Measurements from ENCODE around the gene NAGLU. TPM values are rescaled to one million over a fixed set of nuclear protein-coding genes. Genes with fewer than 3 reads are reported as not detected.
"Not testable (repeated sequence)": the region's sequence is repeated elsewhere in the genome, so short reads cannot be mapped to it uniquely, and the experiment has no call there.

Gene NAGLU
- total RNA-seq, 1 donor from 2014 or later, result 36.3 TPM

DNA sequence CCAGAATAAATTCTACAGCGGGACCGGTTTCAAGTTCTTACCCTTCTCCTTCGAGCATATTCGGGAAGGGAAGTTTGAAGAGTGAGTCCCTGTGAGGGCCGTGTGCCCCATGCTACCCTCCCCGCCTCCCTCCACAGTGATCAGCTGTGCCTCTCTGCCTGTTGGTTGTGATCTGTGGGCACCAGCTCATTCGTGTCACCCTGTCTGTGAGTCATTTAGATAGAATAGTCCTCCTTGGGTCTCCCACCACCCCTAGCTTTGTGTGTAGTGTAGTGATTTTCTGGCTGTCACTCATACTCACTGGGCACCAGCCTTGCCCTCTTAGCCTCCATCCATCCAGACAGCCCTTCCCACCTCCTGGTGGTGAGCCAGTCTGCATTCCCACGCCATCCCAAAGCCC is 15.0 kb upstream of the NAGLU start:
- DNase-seq (ENCODE audit: low read depth in 2 of 2), result peak in 1 of 2 donors; percentile 32

DNA sequence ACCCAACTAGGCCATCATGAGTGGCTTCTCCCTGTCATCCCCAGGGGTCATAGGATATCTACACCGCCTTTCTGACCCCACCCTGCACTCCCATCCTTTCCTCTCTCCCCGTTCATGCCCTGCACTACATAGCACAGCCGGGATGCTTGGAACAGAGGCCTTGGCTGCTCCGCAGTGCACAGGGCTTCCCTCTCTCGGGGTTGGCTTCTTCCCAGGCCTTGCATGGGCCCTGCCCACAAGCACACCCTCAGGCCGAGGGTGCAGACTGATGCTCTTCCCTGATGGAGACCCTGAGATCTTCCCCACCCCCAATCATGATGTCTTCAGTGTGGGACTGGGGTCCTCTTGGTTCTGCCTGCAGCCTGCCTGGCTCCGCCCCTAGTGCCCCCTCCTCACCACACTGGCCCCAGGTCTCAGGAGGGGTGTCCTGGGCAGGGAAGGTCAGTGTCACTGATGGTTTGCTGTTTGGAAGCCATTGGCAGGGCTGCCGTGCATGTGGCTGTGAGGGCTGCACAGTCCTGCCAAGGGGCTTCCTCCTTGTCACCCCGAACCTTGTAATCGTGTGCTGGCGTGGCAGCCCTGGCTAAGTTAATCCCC is 14.3 kb upstream of the NAGLU start:
- DNase-seq (ENCODE audit: low read depth in 2 of 2), result no peak

DNA sequence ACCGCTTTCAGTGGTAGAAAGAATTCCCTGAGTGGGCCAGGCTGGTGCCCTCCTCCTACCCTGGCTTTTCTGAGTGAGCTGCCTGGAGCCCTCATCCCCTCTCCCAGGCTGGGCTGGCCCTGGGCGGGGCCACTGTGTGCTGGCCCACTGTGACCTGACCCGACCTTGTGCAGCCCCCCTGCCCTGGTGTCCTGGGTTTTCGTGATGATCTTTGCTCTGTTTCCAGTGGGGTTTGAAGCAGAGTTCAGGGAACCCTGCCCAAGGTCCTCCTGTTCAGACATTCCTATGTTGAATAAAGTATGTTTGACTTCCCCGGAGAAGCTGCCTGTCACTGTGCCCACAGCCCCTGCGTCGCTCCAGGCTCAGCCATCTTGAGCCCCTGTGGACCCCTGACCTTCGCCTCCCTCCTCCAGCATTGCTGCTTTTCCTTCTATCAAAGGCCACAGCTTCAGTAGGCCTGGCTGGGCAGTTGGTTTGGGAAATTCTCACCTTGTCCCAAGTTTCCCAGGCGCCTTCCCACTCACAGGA is 13.7 kb upstream of the NAGLU start:
- no peak for DNase-seq (ENCODE audit: low read depth in 2 of 2)

DNA sequence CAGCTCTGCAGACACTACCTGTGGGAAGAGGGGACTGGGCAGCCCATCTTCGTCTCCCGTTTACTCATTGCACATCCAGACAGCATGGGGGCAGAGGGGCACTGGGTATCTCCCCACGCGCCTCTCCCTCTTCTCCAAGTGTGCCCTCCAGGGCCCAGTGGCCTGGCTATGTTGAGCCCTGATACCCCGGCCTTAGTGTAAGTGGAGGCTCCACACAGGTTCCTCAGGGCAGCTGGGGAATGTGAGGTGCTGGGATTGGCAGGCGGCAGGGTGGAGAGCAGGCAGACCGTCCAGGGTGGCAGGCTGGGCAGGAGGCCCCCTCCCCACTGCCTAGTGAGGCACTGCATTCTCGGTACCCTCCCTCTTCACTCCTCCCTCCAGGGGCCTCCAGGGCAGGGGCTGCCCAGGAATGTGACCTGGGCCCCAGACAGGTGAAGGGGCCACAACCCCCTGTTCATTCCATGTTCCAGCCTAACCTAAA is 13.2 kb upstream of the NAGLU start:
- no peak for DNase-seq (ENCODE audit: low read depth in 2 of 2)

DNA sequence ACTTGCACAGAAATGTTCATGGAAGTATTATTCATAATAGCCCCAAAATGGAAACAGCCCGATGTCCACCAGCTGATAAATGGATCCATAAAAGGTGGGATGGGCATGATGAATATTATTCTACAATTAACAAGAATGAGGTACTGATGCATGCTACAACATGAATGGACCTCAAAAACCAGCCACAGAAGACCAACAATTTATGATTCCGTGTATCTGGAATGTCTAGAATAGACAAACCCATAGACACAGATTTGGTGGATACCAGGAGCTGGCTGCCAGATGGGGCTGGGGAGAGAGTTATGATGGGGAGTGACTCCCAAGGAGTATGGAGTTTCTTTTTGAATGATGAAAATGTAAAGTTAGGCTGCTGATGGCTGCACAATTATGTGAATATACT is 10.8 kb upstream of the NAGLU start:
- DNase-seq (ENCODE audit: low read depth in 2 of 2), result no peak

DNA sequence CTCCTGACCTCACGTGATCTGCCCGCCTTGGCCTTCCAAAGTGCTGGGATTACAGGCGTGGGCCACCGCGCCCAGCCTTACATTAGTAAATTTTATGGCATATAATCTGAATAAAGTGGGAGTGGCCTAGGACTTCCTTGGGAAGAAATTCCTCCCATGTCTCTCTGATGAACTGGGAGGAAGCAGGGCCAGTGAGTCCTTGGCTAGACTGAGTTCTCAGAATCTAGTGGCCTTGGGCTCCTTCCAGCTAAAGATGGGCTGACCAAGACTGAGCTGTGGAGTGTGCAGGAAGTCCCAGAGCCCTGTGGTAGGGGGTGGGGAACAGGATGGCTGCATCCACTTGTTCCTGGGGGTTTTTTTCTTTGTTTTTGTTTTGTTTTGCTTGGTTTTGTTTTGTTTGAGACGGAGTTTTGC is 10.0 kb upstream of the NAGLU start:
- DNase-seq (ENCODE audit: low read depth in 2 of 2), result peak in 1 of 2 donors; percentile 85

DNA sequence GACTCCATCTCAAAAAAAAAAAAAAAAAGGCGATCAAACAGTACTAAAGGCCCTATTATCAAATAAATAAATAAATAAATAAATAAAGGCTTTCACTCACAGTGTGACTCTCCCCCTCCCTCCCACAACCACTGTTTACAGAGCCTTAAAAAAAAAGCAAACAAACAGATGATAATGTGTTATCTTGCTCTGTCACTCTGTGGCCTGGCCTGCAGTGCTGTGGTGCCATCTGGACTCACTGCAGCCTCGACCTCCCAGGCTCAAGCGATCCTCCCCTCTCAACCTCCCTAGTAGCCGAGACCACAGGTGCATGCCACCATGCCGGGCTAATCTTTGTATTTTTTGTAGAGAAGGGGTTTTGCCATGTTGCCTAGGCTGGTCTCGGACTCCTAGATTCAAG is 8.1 kb upstream of the NAGLU start:
- DNase-seq (ENCODE audit: low read depth in 2 of 2), result no peak

DNA sequence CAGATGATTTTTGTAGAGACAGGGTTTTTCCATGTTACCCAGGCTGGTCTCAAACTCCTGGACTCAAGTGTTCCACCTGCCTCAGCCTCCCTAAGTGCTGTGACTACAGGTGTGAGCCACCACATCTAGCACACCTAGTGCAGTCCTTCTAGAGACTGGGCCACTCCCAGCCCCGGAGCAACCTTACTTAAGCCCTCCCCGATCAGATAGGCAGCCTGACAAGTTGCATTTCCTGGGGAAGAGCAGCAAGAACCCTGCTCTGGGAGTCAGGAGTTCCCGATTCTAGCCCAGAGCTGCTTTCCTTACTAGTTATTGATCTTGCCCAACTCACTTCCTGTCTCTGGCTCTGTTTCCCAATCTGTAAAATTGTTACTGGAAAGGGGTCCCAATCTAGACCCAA is 7.0 kb upstream of the NAGLU start:
- no peak for DNase-seq (ENCODE audit: low read depth in 2 of 2)

DNA sequence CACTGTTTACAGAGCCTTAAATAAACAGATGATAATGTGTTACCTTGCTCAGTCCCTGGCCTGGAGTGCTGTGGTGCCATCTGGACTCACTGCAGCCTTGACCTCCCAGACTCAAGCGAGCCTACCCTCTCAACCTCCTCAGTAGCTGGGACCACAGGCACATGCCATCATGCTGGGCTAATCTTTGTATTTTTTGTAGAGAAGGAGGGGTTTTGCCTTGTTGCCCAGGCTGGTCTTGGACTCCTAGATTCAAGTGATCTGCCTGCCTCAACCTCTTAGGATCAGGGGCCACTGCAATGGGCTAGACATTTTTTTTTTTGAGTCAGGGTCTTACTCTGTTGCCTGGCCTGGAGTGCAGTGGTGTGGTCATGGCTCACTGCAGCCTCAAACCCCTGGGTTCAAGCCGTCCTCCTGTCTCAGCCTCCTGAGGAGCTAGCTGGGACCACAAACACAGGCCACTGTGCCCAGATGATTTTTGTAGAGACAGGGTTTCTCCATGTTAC is 5.0 kb upstream of the NAGLU start:
- DNase-seq (ENCODE audit: low read depth in 2 of 2), result no peak

DNA sequence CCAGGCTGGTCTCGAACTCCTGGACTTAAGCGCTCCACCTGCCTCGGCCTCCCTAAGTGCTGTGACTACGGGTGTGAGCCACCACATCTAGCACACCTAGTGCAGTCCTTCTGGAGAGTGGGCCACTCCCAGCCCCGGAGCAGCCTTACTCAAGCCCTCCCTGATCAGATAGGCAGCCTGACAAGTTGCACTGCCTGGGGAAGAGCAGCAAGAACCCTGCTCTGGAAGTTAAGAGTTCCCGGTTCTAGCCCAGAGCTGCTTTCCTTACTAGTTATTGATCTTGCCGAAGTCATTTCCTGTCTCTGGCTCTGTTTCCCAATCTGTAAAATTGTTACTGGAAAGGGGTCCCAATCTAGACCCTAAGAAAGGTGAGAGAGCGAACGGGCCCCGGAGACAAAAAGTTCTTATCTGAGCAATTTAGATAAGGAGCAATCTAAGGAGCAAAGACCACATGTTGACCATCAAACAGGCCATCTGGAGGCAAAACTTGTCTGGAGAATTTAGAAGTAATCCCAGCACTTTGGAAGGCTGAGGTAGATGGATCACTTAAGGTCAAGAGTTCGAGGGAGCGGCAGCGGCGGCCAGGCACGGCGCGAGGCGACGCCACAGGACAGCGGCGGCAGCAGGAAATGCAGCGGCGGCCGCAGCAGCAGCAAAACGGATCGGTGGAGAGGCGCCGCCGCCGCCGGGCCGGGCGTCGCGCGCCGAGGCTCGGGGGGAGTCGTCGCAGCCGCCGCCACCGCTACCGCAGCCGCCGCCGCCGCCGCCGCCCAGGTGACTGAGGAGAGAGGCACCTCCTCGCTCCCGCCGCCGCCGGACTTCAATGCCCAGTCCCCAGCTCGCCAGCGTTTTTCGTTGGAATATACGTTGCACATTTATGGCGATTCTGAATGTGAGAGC is 4.3 kb upstream of the NAGLU start:
- peak; percentile 64 to 65 for DNase-seq (ENCODE audit: low read depth in 2 of 2)

DNA sequence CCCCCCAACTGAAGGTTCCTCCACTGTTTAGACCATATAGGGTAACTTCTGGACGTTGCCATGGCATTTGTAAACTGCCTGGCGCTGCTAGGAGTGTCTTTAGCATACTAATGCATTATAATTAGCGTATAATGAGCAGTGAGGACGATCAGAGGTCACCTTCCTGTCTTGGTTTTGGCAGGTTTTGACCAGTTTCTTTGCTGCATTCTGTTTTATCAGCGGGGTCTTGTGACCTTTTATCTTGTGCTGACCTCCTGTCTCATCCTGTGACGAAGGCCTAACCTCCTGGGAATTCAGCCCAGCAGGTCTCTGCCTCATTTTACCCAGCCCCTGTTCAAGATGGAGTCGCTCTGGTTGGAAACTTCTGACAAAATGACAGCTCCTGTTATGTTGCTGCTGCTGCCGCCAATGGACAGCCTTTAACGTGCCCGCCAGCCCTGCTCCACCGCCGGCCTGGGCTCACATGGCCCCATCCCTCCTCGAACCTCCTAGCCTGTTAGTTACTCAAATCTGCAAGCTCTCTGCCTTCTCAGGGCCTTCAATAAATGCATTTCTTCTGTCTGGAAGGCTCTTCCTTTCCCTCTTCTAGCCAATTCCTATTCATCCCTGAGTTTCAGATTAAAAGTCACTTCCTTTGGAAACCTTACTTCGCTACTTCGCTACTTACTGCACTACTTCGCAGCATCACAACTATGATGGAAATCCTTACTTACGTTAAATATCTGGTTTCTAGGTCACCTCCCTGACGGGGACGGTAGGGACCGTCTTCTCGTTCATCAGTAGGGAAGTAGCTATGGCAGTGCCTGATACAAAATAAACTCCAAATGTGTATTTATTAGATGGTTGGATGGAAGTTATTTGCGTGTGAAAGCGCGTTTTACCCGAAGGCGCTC is 640 bp upstream of the NAGLU start:
- no peak for DNase-seq (ENCODE audit: low read depth in 2 of 2)

DNA sequence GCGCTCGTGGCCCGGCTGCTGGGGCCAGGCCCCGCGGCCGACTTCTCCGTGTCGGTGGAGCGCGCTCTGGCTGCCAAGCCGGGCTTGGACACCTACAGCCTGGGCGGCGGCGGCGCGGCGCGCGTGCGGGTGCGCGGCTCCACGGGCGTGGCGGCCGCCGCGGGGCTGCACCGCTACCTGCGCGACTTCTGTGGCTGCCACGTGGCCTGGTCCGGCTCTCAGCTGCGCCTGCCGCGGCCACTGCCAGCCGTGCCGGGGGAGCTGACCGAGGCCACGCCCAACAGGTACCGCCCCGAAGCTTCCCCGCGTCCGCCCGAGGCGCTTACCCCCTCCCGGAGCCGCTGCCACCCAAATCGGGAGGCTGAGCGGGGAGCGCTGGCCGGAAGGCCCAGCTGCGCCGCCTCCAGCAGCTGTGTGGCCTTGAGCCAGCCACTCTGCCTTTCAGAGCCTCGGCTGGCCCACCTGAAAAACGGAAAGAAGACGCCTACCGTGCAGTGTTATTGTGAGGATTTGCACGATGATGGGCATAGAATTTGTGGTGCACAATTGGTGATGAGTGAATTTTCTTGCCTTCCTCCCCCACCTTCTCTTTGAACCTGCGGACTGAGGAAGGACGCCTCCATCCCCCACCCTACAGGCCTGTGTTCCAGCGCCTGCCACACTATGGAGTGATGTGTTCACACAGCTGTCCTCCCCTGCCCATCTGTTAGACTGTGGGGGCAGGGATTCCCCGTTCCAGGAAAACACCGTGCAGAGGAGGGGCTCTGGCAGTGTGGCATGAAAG is 523 bp downstream of the NAGLU start:
- DNase-seq (ENCODE audit: low read depth in 2 of 2), result peak; percentile 71 to 72

DNA sequence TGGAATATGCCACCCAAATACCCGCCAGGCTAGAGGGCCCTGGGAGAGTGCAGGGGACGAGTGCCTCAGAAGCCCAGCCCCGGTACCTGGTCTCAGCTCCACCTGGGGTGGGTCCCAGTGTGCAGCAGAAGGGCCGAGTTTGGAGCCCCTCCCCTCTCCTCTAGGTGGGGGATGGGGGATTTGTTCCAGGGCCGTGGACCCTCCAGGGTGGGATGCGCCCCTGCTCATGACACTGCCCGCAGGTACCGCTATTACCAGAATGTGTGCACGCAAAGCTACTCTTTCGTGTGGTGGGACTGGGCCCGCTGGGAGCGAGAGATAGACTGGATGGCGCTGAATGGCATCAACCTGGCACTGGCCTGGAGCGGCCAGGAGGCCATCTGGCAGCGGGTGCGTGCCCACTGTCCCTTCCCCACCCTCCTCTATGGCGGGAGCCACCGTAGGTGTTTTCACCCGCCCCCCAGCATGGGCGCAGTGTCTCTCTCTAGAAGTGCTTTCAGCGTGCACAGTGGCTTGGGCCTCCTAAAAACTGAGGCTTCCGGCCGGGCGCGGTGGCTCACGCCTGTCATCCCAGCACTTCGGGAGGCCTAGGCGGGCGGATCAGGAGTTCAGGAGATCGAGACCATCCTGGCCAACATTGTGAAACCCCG is 1.2 kb downstream of the NAGLU start:
- no peak for DNase-seq (ENCODE audit: low read depth in 2 of 2)

DNA sequence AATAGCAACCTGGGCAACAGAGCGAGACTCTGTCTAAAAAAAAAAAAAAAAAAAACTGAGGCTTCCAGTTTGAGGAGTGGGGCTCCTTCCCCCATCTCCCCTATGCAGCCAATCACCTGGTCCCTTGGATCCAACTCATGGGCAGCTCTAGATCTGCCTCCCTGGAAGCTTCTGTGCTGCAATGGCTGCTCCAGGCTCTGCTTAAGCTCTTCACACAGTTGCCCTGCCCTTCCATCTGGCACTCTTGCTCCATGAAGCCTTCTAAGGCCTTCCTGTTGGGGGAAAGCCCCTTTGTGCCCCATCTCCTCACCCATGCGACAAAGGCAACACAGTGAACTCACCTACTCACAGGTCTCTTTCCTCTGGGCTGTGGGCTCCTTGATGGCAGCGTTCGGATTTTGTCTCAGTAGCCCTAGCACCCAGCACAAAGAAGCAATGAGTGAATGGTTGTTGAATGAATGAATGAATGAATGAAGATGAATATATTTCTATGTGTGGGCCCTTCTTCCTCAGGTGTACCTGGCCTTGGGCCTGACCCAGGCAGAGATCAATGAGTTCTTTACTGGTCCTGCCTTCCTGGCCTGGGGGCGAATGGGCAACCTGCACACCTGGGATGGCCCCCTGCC is 1.9 kb downstream of the NAGLU start:
- no peak for DNase-seq (ENCODE audit: low read depth in 2 of 2)

DNA sequence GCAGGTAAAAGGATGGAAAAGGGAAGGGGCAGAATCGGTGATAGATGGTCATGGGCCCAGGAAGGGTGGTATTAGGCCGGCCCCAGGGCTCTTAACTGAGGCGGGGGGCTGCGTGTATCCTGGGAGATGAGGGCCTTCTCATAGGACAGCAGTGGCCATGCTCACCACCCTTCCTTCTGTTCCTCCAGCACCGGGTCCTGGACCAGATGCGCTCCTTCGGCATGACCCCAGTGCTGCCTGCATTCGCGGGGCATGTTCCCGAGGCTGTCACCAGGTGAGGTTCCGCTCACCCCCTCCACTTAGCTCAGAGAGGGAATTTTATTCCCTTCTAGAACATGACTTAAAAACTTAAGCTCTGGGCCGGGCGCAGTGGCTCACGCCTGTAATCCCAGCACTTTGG is 2.4 kb downstream of the NAGLU start:
- DNase-seq (ENCODE audit: low read depth in 2 of 2), result no peak

DNA sequence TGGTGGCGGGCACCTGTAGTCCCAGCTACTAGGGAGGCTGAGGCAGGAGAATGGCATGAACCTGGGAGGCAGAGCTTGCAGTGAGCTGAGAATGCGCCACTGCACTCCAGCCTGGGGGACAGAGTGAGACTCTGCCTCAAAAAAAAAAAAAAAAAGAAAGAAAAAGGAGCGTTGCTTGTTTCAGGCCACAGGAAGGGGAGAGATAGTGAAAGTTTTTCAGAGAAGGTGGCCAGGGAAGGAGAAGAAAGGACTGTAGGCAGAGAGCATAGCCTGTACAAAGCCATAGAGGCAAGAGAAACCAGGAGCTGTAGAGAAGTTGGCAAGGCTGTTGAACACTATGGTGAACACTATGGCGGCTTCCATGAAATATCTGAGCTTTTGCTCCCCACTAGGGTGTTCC is 4.5 kb downstream of the NAGLU start:
- not testable (repeated sequence) for DNase-seq (ENCODE audit: low read depth in 2 of 2)

DNA sequence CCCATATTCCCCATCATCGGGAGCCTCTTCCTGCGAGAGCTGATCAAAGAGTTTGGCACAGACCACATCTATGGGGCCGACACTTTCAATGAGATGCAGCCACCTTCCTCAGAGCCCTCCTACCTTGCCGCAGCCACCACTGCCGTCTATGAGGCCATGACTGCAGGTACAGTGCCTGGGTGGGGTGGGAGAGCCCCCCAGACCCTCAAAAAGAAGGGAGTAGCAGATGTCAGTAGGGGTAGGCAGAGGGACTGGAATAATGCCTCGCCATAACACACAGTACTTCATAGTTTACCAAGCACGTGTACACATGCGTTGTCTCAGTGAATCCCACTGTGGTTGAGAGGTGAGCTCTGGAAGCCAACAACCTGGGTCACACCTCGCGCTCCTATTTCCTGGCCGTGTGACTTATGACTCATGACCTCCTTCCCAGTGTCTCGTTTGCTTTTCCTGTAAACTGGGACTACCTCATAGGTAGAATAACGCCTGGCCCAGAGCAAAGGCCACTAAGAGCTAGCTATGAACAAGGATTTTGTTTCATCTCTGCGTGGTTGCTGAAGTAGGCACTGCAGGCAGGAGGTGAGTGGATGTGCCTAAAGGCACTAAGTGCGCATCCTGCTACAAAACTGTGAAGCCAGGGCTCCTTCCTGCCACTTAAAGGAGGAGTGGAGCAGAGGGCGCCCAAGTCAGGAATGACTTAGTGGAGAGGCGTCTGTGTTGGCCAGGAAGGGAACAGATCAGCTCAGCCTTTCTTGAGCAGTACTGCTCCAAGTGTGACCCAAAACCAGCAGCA is 5.2 kb downstream of the NAGLU start:
- peak; percentile 33 to 41 for DNase-seq (ENCODE audit: low read depth in 2 of 2)

DNA sequence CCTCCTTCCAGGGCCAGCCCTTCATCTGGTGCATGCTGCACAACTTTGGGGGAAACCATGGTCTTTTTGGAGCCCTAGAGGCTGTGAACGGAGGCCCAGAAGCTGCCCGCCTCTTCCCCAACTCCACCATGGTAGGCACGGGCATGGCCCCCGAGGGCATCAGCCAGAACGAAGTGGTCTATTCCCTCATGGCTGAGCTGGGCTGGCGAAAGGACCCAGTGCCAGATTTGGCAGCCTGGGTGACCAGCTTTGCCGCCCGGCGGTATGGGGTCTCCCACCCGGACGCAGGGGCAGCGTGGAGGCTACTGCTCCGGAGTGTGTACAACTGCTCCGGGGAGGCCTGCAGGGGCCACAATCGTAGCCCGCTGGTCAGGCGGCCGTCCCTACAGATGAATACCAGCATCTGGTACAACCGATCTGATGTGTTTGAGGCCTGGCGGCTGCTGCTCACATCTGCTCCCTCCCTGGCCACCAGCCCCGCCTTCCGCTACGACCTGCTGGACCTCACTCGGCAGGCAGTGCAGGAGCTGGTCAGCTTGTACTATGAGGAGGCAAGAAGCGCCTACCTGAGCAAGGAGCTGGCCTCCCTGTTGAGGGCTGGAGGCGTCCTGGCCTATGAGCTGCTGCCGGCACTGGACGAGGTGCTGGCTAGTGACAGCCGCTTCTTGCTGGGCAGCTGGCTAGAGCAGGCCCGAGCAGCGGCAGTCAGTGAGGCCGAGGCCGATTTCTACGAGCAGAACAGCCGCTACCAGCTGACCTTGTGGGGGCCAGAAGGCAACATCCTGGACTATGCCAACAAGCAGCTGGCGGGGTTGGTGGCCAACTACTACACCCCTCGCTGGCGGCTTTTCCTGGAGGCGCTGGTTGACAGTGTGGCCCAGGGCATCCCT is 7.4 kb downstream of the NAGLU start:
- no peak for DNase-seq (ENCODE audit: low read depth in 2 of 2)
